Measurements from ENCODE around the gene PRKCB.

Gene PRKCB

GRCh38 chr16:24132048-24132796, 296.4 kb downstream of the PRKCB start:
- TF ChIP-seq CTCF (IDR thresholded peaks at IDR 0.05; ENCODE audit: poor library complexity, severe bottlenecking): no peak
- ATAC-seq (ENCODE audit: low read depth) (no peak), DNase-seq (ENCODE audit: low spot score) (no peak)
- H3K4me1 ChIP-seq (ENCODE audit: insufficient read depth, poor library complexity, severe bottlenecking): no peaks in the 10 kb centered on the region
- H3K9me3 ChIP-seq (ENCODE audit: severe bottlenecking): no peaks in the 10 kb centered on the region
- H3K27ac ChIP-seq (ENCODE audit: poor library complexity, severe bottlenecking): no peak overlapping the region
- H3K27me3 ChIP-seq (ENCODE audit: insufficient read depth, poor library complexity, severe bottlenecking): no peaks in the 10 kb centered on the region
- no peak overlapping the region for H3K4me3 ChIP-seq (ENCODE audit: severe bottlenecking)
- H3K36me3 ChIP-seq (ENCODE audit: low read depth): no peaks in the 10 kb centered on the region

DNA sequence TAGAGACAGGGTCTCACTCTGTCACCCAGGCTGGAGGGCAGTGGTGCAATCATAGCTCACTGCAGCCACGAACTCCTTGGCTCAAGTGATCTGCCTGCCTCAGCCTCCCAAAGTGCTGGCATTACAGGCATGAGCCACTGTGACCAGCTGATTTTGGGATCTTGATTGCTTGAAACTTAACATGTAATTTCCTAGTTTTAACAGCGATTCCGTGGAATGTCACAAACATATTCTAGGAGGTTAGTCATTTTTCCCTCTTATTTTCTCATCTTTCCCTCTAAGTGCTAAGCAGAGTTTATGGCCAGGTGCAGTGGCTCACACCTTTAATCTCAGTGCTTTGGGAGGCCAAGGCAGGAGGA, 297.0 kb downstream of the PRKCB start:
- H3K4me3 ChIP-seq (ENCODE audit: severe bottlenecking): no peak overlapping the region
- no peak for DNase-seq (ENCODE audit: low spot score)
- H3K36me3 ChIP-seq (ENCODE audit: low read depth): no peaks in the 10 kb centered on the region
- no peaks in the 10 kb centered on the region for H3K27me3 ChIP-seq (ENCODE audit: insufficient read depth, poor library complexity, severe bottlenecking)
- H3K9me3 ChIP-seq (ENCODE audit: severe bottlenecking): no peaks in the 10 kb centered on the region
- H3K27ac ChIP-seq (ENCODE audit: poor library complexity, severe bottlenecking): no peak overlapping the region
- ATAC-seq (ENCODE audit: low read depth): no peak
- no peak for TF ChIP-seq CTCF (IDR thresholded peaks at IDR 0.05; ENCODE audit: poor library complexity, severe bottlenecking)
- no peaks in the 10 kb centered on the region for H3K4me1 ChIP-seq (ENCODE audit: insufficient read depth, poor library complexity, severe bottlenecking)

DNA sequence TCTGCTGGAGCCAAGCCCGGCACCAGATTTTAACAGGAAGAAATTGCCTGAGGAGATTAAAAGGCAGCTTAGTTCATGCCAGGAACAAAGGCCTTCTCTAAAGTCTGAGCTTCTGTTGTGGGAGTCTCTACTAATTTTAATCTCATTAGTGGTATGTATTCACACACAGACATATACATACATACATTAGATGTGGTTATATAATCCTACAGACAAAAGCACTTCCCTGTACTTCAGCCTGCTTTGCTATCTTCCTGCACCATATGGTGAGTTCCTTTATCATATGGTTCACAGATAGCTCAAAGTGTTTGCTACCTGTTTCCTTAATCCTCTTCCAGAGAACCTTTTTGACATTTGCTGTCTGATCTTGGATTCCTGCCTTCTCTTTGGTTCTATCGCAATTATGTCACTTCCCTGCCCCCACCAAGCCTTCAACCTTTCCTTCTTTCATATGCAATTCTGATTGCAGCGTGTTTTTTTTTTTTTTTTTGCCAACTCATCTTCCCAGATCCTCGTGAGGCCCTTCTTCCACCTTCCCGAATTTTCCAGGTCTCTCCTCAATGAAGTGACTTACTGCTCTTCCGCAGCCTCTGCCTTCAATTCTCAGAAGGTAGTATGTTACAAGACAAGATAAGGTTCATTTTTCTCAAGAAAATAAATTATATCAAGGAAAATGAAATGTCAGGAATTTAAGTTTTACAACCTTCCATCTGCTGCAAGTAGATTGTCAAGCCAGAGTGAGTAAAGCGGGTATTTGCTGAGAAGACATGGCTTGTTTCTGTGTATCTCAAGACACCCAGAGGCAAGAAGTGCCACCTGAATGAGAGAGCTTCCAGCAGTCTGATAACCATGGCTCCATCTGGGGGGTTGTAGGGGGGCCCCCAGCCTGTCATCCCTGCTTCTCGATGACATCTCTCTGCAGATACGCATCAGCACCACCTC, 300.1 kb downstream of the PRKCB start:
- no peak for TF ChIP-seq CTCF (IDR thresholded peaks at IDR 0.05; ENCODE audit: poor library complexity, severe bottlenecking)
- Histone ChIP-seq H3K27me3 (ENCODE audit: insufficient read depth, poor library complexity, severe bottlenecking) (peaks cover 4% of the 10 kb centered on the region), H3K9me3 (ENCODE audit: severe bottlenecking) (no peaks in the 10 kb centered on the region), H3K4me3 (ENCODE audit: severe bottlenecking) (no peak overlapping the region), H3K27ac (ENCODE audit: poor library complexity, severe bottlenecking) (no peak overlapping the region), H3K36me3 (ENCODE audit: low read depth) (no peaks in the 10 kb centered on the region), H3K4me1 (ENCODE audit: insufficient read depth, poor library complexity, severe bottlenecking) (no peaks in the 10 kb centered on the region)
- DNase-seq (ENCODE audit: low spot score) (no peak), ATAC-seq (ENCODE audit: low read depth) (no peak)

GRCh38 chr16:24138024-24138423, 302.2 kb downstream of the PRKCB start:
- Histone ChIP-seq H3K9me3 (ENCODE audit: severe bottlenecking) (no peaks in the 10 kb centered on the region), H3K27ac (ENCODE audit: poor library complexity, severe bottlenecking) (no peak overlapping the region), H3K36me3 (ENCODE audit: low read depth) (no peaks in the 10 kb centered on the region), H3K27me3 (ENCODE audit: insufficient read depth, poor library complexity, severe bottlenecking) (peaks cover 4% of the 10 kb centered on the region), H3K4me3 (ENCODE audit: severe bottlenecking) (no peak overlapping the region), H3K4me1 (ENCODE audit: insufficient read depth, poor library complexity, severe bottlenecking) (no peaks in the 10 kb centered on the region)
- ATAC-seq (ENCODE audit: low read depth): no peak
- TF ChIP-seq CTCF (IDR thresholded peaks at IDR 0.05; ENCODE audit: poor library complexity, severe bottlenecking): no peak
- DNase-seq (ENCODE audit: low spot score): no peak

Data from RWPE2 (cell line).